ENCODE data around the gene DMD.
"Not testable (repeated sequence)": the region's sequence is repeated elsewhere in the genome, so short reads cannot be mapped to it uniquely, and the experiment has no call there.

DMD gene

DNA sequence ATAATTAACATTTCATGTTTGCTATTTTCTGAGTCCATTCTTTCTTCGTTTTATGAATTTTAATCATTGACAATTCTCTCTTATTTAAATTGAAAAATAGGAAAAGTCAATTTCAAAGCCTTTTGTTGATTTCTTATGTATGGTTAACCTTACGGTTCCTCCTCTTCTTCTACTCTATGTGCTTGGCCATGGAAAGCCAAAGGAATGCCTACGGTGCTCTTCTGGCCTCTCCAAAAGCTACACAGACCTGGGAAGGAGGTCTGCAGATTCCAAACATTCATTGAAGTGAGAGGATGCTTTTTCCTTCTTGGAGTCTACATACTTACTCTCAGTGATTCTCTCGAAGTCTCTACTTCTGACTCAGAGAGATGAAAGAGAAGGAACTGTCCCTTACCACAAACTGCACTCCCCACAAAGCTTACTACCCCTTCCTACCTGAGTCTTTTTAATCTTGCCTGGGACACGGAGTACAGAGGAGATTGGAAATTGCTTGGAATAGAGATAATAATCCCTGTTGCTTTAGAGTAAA, 1276.4 kb downstream of the DMD start:
- DNase-seq = no peak

DNA sequence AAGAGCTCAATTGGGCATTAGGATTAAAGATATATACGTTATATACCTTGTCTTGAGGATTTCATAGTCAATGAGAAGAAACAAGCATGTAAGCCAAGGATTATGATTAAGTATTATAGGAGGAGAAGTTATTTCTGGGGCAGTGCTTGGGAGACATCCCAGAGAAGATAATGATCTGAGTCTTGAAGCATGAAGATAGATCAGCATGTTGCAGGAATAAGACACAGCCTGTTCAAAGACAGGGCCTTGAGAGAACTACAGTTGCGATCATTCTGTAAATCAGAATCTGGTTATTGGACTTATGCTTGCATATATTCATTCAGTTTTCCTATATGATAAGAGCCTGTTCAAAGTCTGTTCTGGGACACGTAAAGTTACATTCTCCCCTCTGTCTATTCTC, 1277.3 kb downstream of the DMD start:
- DNase-seq = no peak

DNA sequence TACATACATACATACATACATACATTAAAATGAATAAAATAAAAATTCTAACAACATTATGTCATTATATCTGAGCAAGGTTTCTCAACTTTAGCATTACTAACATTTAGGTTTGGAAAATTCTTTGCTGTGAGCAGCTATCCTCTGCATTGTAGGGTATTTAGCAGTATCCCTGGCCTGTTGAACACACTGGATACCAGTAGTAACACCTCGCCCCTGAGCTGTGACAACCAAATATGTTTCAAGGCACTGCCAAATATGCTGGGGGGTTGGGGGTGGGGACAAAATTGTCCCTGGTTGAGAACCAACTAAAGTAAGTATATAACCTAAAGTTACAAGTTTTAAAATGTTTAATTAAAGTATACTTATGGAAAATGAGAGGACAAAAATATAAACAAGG, 1278.6 kb downstream of the DMD start:
- DNase-seq = no peak

DNA sequence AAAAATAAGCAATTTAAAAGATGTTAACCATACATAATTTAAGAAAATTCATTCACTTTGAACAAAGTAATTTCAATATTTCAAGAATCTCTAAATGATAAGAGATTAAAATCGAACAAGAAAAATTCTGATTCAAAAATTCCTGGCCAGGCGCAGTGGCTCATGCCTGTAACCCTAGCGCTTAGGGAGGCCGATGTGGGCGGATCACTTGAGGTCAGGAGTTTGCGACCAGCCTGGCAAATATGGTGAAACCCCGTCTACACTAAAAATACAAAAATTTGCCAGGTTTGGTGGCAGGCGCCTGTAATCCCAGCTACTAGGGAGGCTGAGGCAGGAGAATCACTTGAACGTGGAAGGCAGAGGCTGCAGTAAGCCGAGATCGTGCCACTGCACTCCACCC, 1279.0 kb downstream of the DMD start:
- DNase-seq = not testable (repeated sequence)

DNA sequence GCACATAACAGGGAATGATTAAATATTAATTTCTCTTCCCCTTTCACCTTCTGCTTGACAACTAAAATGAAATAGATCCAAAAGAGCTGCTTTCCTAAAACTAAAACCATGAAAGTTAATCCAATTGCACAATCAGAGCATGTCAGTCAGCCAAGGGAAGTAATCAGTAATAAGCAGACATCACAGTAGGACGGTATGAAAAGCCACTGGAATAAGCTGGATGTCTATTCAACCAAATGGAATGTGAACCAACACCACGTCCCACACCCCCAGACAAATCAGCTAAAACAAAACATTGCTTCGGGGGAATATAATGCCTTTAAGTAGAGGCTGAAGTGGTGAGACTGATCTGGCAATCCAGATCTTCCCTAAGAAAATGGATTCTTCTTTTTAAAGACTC, 1280.1 kb downstream of the DMD start:
- peak; percentile 1 for DNase-seq

DNA sequence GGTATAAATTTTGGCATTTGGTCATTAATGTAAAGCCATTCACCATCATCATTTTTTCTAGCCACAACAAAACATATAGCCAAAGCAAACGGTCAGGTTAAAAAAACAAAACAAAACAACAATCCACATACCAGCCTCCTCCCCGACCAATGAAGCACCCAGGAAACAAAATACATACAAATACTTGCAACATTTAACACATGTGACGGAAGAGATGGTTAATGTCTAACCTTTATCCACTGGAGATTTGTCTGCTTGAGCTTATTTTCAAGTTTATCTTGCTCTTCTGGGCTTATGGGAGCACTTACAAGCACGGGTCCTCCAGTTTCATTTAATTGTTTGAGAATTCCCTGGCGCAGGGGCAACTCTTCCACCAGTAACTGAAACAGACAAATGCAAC, 1282.0 kb downstream of the DMD start:
- DNase-seq = no peak

DNA sequence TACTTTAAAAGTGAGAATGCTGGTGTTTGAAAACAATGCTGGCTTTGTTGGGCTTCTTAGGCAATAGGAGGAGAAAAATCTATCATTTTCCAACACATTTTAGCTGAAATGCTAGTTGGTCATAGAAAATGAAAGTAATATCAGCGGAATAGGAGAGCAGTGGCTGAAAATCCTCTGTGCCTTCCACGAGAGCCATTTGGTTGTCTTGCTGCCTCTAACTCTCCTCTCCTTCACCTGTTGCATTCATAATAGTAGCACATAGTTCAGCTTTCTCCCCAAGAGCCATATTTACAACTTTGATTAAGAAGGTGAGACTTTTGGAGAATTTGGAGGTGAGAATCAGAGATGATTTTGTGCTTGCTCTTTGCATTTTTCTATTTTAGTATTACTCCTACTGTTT, 1290.1 kb downstream of the DMD start:
- peak; percentile 13 for DNase-seq

DNA sequence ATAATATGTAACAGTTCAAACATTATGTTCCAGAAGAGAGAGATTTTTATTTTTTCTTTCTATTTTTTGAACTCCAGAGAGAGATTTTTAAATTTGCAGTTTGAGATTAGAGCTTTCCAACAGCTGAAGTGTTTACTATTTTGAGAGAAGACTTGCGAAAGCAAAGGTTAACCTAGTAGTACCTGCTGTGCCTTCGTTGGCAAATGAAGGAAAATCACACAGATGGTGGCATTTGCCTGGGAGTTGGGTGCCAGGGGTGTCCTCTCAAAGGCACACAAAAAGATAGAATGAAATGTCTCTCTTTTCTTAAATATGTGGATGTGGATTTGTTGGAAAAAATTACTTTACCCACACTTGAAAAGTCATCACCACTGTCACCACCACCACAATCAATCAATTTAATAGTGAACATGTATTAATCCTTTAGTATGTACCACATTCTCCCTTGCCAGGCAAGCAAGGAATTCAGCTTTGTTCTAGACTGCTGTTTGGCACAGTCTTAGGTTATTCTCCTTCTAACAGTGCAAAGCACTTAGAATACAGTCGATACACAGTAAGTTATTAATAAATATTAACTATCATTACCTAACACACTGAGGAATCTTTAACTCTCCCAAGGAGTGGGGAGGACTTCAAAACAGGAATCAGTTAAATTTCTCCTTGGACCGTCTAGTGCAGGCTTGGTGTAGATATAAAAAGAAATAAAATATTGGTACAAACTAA, 1301.3 kb downstream of the DMD start:
- DNase-seq = no peak

DNA sequence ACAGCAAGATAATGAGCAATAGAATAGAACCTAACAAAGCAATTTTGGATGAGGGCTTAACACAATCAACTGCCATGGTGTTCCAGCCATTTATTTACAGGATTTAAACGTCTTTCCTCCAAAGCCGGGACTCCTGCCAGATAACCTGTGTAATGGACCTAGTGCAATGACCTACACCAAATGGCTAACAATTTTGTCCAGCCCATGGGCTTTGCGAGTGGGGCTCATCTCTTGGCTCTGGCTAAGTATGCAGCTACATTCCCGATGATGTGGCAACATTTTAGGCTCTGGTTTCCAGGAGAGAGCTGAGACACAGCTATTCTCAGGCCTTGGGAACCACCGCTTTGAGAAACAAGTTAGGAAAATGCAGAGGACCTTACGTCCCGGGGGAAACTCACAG, 1317.2 kb downstream of the DMD start:
- DNase-seq = no peak

DNA sequence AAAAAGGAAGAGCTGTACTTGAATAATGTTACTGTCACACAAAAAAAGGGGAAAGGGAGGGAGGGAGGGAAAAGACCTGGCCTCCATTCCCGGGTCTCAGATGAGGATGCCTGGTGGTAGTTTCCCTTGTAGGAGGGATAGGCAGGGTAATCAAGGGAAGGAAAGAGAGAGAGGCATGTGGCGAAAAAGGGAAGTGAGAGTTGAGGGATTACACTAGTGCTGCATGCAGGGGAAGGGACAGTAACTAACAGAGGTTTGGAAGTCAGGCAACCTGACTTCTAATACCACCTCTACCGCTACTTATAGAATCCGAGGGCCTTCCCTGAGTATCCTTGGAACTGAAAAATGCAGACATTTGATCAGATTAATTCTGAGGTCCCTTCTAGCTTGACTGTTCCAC, 1317.8 kb downstream of the DMD start:
- peak; percentile 2 for DNase-seq

DNA sequence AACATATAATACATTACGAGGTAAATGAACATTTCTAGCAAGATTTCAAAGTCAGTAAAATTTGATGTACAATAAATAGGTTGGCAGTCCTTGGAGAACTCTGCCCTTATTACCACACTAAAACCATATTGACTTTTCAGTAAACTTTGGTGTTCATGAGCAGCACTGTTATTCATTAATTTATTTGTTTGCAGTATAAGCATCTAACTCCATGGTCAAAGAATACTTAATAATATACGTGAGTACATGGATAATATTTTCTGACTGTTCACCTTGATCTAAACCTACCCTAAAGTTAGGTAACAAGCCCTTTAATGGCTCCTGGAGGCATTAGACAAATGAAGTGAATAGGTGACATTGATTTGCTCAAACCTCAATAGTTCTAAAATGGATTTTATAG, 1322.3 kb downstream of the DMD start:
- no peak for DNase-seq

DNA sequence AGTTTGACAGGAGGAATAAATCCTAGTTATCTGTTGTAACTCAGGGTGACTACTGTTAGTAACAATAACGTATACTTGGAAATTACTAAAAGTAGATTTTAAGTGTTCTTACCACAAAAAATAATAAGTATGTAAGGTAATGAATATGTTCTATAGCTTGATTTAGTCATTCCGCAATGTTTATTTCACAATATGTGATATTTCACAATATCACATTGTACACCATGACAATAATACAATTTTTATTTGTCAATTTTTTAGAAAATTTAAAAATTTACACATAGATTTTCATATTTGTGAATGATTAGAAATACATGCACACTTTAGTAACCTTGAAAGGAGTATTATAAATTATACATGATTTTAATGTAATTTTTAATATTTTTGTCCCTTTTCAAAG, 1326.8 kb downstream of the DMD start:
- DNase-seq = no peak

DNA sequence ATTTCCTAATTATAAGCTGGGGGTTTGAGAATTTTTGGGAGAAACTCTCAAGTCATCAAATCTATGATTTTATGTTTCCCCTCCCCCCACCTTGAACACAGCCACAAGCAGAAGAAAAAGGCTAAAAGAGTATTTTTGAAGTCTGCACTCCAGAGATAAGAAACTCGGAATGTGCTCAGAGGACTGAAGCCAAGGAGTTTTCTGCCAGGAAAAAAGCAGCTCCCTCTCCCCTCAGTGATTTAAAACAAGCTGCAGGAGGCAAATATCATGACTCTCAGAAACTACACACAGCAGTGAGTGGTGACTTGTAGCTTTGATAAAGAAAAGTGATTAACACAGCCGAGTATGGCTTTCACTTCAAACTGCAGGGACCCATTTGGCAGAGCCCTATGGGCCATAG, 1339.3 kb downstream of the DMD start:
- DNase-seq = peak; percentile 86

DNA sequence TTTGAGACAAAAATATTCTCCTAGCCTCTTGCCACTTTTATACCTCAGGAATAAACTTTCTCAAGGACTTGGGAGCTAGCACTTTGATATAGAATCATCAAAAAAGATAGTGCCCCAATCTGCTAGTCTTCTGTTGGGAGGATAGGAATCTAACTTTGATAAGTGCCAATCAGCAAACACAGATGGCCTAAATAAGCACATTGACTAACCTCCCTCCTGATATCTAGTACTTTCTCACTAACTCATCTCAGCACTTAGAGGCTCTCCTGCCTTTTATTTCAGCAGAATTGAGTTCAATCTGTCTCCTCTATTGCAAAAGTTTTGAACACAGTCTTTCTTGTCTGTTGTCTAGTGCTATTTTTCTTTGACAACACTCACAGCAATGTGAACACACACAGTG, 1341.1 kb downstream of the DMD start:
- DNase-seq = peak; percentile 9

DNA sequence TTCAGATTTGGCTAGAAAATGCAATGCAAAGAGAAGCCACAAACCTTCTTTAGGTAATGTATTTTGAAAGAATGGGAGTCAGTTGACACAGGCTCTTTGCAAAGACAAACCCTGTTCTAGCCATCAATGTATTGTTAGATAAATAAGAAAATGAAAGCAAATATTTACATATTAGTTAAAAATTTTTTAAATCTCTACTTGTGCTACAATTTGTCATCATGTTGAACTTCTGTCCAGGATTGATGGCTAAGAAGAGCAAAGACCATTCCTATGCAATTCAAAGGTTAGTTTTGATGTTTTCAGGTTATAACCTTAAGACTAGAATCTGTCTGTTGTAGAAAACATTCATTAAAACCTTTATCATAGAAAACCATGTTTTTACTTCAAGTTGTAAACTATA, 1350.7 kb downstream of the DMD start:
- DNase-seq = no peak

DNA sequence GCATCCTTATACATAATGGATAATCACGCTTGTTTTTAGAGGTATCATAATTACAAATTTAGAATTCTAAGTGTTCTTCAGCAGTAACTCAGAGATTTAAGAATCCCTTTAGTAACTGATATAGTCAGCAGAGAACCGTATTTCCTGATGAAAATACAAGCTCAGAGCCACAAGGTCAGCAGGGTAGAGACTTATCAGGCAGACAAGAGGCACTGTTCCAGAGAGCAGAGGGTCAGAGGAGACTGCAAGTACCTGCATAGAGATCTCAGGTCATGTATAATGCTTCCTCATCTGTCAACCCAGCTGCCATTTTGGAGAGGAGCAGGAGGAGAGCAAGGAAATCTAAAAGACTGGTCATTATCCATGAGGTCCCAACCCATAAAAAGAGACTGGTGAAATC, 1352.4 kb downstream of the DMD start:
- DNase-seq = no peak

DNA sequence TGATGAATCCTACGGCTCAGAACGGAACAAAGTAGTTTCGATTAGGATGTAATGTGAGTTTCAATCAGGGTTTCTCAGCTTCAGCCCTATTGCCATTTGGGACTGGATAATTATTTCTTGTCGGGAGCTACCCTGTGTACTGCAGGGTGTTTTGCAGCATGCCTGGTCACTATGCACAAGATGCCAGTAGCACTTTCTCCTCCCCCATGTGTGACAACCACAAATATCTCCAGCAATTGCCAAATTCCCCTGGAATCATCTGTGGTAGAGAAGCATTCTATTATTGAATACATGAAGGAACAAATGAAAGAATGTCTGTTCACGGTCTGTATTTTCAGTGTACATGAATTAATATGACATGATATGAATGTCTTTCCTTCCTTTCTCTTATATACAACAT, 1356.6 kb downstream of the DMD start:
- no peak for DNase-seq

DNA sequence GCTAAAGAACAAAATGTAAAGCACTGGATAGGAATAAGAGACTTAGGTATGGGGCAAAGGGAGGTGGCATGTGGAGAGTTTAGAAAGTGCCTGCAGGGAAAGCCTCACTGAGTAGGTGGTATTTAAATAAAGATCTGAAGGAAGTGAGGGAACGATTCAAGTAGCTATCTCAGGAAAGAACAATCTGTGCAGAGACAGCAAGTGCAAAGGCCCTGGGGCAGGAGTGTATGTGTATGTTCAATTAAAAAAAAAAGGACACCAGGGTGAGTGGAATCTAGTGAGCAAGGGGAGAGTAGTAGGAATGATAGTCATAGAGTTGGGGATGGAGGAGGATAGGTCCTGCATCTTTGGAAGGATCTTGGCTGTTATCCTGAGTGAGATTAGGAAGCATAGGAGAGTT, 1359.6 kb downstream of the DMD start:
- DNase-seq = no peak

DNA sequence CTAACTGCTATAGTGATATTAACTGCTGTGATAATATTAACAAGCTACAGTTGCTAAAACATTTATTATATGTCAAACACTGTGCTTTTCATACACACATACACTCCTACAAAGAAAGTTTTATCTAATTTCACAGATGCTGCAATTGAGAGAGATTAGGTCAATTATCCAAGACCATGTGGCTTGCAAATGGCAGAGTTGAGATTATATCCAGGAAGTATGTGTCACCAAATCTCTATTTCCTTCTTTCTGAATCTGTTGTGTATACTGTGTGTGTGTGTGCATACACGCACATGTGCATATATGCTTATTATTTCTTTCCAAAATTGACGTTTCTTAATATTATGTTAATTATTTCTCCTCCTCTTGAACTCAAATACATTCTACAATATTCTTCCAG, 1363.6 kb downstream of the DMD start:
- DNase-seq = peak; percentile 50

DNA sequence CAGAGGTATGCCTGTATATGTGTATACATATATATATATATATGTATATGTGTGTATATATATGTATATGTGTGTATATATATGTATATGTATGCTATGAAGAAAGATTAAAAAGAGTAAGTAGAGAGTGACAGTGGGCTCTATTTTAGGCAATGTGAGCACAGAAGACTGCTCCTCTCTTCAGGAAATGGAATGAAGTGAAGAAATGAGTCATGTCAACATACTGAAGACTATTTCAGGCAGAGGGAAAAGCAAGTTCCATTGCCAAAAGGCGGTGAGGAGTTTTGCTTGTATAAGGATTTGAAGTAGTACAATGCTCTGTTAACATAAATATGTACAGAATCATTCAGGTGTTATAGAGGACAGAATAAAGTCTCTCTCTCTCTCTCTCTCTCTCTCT, 1366.3 kb downstream of the DMD start:
- no peak for DNase-seq

DNA sequence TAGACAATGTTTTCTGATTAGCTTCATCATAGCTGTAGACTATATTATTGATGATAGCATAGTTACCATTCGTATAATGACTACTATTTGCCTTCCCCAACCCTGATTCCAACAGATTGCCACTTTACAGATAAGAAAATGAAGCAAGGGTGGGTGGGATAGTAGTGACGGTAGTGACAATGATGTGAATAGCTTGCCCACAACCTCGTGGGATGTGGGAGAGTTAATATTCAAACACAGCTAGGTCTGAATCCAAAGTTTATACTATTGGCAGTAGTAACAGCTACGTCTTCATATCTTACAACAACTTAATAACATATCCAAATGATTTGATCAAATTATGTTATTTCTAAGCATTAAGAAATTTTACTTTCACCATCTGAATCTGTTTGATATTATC, 1372.7 kb downstream of the DMD start:
- DNase-seq = no peak

DNA sequence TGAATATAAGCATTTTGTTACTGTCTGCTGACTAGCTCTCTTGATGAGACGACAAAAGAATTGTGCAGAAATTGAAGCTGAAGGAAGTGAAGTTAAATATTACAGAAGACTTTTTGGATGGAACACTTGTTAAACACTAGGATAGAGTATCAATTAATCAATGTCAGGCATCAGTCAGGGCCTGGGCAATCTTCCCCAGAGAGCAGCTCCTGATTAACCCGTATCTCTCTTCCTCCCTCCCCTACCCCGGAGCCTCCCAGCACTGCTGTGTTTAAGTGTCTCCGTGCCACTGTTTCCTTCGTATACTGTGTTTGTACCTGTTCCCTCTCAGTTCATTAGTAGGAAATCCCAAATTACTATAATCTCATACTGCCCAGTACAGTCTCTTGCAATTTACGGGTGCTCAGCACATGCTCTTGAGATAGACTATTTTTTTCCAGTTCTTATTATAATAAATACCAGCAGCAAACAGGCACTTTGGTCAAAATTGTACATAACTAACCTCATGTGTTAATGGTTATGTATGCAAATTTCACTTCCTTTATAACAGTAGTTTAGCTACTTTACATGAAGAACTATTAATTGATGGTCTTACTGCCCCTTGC, 1373.8 kb downstream of the DMD start:
- DNase-seq = peak; percentile 9

DNA sequence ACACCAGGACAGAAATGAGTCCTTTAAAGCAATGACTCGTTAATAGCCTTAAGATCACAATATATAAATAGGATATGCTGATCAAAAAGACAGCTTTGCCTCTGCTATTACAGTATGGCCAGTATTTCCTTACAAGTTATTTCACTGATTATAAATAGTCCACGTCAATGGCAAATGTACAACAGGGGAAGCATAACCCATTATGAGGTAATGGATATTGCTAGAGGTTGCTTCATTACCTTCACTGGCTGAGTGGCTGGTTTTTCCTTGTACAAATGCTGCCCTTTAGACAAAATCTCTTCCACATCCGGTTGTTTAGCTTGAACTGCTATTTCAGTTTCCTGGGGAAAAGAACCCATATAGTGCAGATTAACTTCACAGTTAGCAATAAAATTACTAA, 1374.9 kb downstream of the DMD start:
- DNase-seq = peak; percentile 43

DNA sequence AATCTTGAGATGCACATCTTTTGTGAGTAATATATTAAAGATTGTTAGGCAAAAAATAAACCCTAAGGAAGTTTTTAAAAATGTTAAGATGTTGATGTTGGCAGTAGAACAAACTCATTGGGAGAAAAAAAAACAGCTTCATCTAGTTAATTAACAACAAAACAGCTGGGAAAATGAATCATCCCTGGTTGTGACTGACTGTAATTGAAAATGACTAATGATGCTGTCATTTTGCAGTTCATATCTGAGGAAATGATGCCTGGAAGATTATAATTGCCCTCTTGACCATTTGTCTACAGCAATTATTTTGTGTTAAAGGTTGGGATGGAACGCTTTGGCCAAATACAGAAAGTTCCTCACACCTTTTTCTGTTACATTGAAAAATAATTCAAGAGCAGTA, 1379.1 kb downstream of the DMD start:
- no peak for DNase-seq
